Tibial artery (tissue), 4 donors: ENCODE data around the gene EML2.

Experiments
- DNase-seq, 2 donors: peaks; one replicate each; pipeline ENCODE4 v3.0.0-alpha.2; 2019
- H3K27ac ChIP-seq, 2 donors: fragments of 200-600 bp; sonication (generic) in 1 of 2; 1 replicate in 1 of 2; 2 replicates in 1 of 2; pipeline ENCODE4 v1.5.1; 2018 to 2019; ENCODE audit warnings: mild to moderate bottlenecking in 1 of 2
- H3K27me3 ChIP-seq, 2 donors: fragments of 200-600 bp; sonication (generic) in 1 of 2; one replicate each; pipeline versions ENCODE4 v1.5.1 to v1.6.0; 2016 to 2019
- H3K36me3 ChIP-seq, 3 donors: fragments of 200-600 bp; sonication (generic) in 2 of 3; one replicate each; pipeline ENCODE4 v1.5.1; 2016 to 2019; ENCODE audit warnings: mild to moderate bottlenecking in 2 of 3
- H3K4me1 ChIP-seq, 4 donors: fragments of 200-600 bp; sonication (generic) in 2 of 4; 1 replicate in 3 of 4; 2 replicates in 1 of 4; pipeline ENCODE4 v1.5.1; 2016 to 2019
- H3K4me3 ChIP-seq, 2 donors: fragments of 200-600 bp; sonication (generic) in 1 of 2; 1 replicate in 1 of 2; 2 replicates in 1 of 2; pipeline ENCODE4 v1.5.1; 2018 to 2019; ENCODE audit warnings: mild to moderate bottlenecking in 2 of 2
- H3K9me3 ChIP-seq, 3 donors: fragments of 200-600 bp; sonication (generic) in 1 of 3; one replicate each; pipeline ENCODE4 v1.5.1; 2016 to 2019
- intact Hi-C: fragments of 100-400 bp; cut with DNase I; formaldehyde crosslinking; loops from one replicate; pipeline ENCODE4 v1.15.0; 2023; ENCODE audit warnings: low total_unique reads
- TF ChIP-seq, protein P1 (sequence below), 2 experiments: fragments of 200-600 bp in 1 of 2; fragments of 450-650 bp in 1 of 2; IDR thresholded peaks; one replicate each; pipeline ENCODE4 v1.5.1; 2017 to 2019; ENCODE audit warnings: antibody characterized with exemption in 2 of 2, mild to moderate bottlenecking in 1 of 2, moderate library complexity in 1 of 2

EML2 gene

DNA sequence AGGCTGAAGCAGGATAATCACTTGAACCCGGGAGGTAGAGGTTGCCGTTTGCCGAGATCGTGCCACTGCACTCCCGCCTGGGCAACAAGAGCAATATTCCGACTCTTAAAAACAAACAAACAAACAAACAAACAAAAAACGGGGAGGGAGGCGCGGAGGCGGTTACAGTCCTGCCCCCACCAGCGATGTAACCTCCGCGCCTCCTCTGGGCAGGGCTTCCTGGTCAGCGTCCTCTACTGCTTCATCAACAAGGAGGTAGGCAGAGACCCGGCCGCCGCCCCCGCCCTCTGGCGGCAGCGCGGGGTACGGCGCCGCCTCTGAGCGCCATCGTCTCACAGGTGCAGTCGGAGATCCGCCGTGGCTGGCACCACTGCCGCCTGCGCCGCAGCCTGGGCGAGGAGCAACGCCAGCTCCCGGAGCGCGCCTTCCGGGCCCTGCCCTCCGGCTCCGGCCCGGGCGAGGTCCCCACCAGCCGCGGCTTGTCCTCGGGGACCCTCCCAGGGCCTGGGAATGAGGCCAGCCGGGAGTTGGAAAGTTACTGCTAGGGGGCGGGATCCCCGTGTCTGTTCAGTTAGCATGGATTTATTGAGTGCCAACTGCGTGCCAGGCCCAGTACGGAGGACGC lies 42.3 kb upstream of the EML2 start:
- DNase-seq: peak; percentile 84 to 93
- Histone ChIP-seq H3K36me3 (peaks cover 15 to 34% (median 18%) of the 10 kb centered on the region in 3 donors), H3K4me1 (peaks cover 0 to 31% (median 21%) of the 10 kb centered on the region in 4 donors), H3K27ac (peak overlapping the region; percentile 81), H3K9me3 (no peaks in the 10 kb centered on the region), H3K27me3 (peaks cover 0 to 39% of the 10 kb centered on the region in 2 donors), H3K4me3 (peak overlapping the region; percentile 35 to 54)
- intact Hi-C loops: no loop called here
- TF ChIP-seq, protein P1, sequence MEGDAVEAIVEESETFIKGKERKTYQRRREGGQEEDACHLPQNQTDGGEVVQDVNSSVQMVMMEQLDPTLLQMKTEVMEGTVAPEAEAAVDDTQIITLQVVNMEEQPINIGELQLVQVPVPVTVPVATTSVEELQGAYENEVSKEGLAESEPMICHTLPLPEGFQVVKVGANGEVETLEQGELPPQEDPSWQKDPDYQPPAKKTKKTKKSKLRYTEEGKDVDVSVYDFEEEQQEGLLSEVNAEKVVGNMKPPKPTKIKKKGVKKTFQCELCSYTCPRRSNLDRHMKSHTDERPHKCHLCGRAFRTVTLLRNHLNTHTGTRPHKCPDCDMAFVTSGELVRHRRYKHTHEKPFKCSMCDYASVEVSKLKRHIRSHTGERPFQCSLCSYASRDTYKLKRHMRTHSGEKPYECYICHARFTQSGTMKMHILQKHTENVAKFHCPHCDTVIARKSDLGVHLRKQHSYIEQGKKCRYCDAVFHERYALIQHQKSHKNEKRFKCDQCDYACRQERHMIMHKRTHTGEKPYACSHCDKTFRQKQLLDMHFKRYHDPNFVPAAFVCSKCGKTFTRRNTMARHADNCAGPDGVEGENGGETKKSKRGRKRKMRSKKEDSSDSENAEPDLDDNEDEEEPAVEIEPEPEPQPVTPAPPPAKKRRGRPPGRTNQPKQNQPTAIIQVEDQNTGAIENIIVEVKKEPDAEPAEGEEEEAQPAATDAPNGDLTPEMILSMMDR (IDR thresholded peaks at IDR 0.05): peak; percentile 95 to 96

DNA sequence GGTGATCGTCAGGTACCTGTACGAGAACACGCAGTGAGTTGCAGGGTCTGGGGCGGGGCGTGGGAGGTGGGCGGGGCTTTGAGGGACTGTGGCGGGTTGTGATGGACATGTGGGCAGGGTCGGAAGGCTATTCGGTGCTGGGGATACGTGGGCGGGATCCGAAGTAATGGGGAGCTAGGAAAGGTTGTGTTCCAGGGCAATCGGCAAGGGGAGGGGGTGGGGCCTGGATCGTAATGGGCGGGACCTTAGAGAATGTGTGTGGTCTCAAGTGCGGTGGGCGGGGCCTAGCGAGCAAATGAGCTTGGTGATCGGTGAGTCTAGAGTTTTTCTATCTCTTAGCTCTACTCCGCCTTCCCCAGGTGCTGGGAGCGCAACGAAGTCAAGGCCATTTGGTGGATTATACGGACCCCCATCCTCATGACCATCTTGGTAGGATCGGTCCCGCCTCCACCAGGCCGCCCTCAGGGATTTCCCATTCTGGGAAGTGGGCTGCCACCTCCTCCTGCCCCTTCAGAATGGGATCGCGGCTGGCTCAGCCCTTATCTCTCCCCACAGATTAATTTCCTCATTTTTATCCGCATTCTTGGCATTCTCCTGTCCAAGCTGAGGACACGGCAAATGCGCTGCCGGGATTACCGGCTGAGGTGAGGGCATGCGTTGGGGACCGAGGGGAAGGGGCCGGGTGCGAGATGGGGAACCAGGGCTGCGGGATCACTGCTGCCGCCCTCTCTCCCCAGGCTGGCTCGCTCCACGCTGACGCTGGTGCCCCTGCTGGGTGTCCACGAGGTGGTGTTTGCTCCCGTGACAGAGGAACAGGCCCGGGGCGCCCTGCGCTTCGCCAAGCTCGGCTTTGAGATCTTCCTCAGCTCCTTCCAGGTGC lies 38.4 kb upstream of the EML2 start:
- intact Hi-C loops: no loop called here
- Histone ChIP-seq H3K4me1 (peaks cover 0 to 32% (median 21%) of the 10 kb centered on the region in 4 donors), H3K4me3 (peak overlapping the region in 1 of 2 donors; percentile 27), H3K27me3 (peaks cover 0 to 65% of the 10 kb centered on the region in 2 donors), H3K27ac (no peak overlapping the region), H3K36me3 (no peaks in the 10 kb centered on the region), H3K9me3 (no peaks in the 10 kb centered on the region)
- peak; percentile 50 to 69 for DNase-seq
- TF ChIP-seq, protein P1 (IDR thresholded peaks at IDR 0.05): no peak

DNA sequence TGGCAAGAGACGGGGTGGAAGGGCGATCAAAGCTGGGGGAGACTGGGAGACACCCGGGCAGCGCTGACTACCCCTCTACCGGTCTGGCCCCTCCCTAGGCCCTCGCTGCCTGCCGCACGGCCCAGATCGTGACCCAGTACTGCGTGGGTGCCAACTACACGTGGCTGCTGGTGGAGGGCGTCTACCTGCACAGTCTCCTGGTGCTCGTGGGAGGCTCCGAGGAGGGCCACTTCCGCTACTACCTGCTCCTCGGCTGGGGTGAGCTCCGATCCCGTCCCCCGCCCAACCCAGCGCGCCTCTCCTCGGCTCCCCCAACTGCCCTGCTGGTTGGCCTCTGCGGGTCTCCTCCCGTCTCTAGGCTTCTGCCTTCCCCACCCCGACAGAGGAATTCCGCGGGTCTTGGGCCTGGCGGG lies 37.7 kb upstream of the EML2 start:
- no peaks in the 10 kb centered on the region for H3K36me3 ChIP-seq
- H3K27ac ChIP-seq: no peak overlapping the region
- peaks cover 0 to 29% (median 19%) of the 10 kb centered on the region in 4 donors for H3K4me1 ChIP-seq
- H3K4me3 ChIP-seq: peak overlapping the region in 1 of 2 donors; percentile 27
- no peak for DNase-seq
- intact Hi-C loops: no loop called here
- TF ChIP-seq, protein P1 (IDR thresholded peaks at IDR 0.05): no peak
- H3K9me3 ChIP-seq: no peaks in the 10 kb centered on the region
- peaks cover 0 to 72% of the 10 kb centered on the region in 2 donors for H3K27me3 ChIP-seq

DNA sequence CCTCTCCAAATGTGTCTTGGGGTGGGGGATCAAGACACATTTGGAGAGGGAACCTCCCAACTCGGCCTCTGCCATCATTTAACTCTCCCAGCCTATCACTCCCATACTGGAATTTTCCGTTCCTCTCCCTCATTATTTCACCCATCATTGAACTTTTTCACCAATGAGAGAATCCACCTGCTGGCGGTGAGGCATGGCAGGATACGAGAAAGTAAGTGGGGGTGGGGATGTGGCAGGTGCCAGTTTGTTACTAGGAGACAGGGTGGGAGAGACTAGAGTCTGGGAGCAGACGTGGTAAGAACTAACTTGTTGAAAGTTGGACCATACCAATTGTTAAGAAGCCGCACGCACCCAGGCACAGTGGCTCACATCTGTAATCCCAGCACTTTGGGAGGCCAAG lies 35.7 kb upstream of the EML2 start:
- peaks cover 1 to 87% of the 10 kb centered on the region in 2 donors for H3K27me3 ChIP-seq
- TF ChIP-seq, protein P1 (IDR thresholded peaks at IDR 0.05): no peak
- no peaks in the 10 kb centered on the region for H3K36me3 ChIP-seq
- peaks cover 0 to 26% (median 16%) of the 10 kb centered on the region in 4 donors for H3K4me1 ChIP-seq
- H3K4me3 ChIP-seq: no peak overlapping the region
- no peak for DNase-seq
- H3K27ac ChIP-seq: no peak overlapping the region
- intact Hi-C loops: no loop called here
- no peaks in the 10 kb centered on the region for H3K9me3 ChIP-seq

DNA sequence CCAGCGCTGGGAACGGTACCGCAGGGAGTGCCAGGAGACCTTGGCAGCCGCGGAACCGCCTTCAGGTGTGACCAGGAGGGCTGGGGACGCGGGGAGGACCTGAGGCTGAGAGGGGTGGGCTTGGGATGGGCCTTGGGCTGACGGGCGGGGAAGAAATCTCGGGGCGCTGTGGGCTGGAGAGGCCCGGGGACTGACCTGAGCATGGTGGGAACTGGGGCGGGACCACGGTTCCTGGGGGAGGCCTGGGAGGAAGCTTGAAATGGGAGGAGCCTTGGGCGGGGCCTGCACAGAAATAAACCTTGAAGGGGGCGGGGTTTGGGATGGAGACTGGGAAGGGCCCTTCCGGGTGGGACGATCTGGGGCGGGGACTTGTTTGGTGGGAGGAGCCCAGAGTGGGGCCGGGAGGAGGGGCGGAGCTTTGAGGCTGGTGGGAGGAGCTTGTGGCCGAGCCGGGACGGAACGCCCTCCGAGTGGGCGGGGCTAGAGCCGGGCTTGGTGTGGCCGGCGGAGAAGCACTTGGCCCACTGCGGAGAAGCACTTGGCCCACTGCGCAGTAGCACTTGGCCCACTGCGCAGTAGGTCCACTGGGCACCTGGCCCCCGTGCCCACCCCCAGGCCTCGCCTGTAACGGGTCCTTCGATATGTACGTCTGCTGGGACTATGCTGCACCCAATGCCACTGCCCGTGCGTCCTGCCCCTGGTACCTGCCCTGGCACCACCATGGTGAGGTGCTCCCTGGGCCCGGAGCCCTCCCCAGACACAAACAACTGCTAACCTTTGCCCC lies 31.7 kb upstream of the EML2 start:
- H3K4me1 ChIP-seq: peaks cover 0 to 31% (median 24%) of the 10 kb centered on the region in 4 donors
- H3K27me3 ChIP-seq: peaks cover 8 to 91% of the 10 kb centered on the region in 2 donors
- no peaks in the 10 kb centered on the region for H3K36me3 ChIP-seq
- no peaks in the 10 kb centered on the region for H3K9me3 ChIP-seq
- intact Hi-C loops: no loop called here
- TF ChIP-seq, protein P1 (IDR thresholded peaks at IDR 0.05): no peak
- no peak for DNase-seq
- H3K4me3 ChIP-seq: no peak overlapping the region
- no peak overlapping the region for H3K27ac ChIP-seq
